ENCODE data around the gene CACNA1E. TPM values are rescaled to one million over a fixed set of nuclear protein-coding genes. Genes with fewer than 3 reads are reported as not detected.

Gene CACNA1E
- total RNA-seq, 1 experiment from 2014 or later = 0.46 TPM

GRCh38 chr1:181593042-181593441, 109.7 kb downstream of the CACNA1E start:
- Histone ChIP-seq H2BK120ac (ENCODE audit: low read depth, low read length, poor library complexity, severe bottlenecking) (no peak overlapping the region), H4K20me1 (ENCODE audit: control insufficient read depth, insufficient read depth, insufficient read length) (no peaks in the 10 kb centered on the region), H2BK15ac (ENCODE audit: low read depth, low read length) (no peak overlapping the region), H3K9me3 (ENCODE audit: control insufficient read depth, low read depth, low read length) (no peaks in the 10 kb centered on the region), H4K8ac (replicated peaks; ENCODE audit: insufficient read length, low read depth, low read length) (no peak overlapping the region), H3K14ac (ENCODE audit: insufficient read depth, low read length) (no peak overlapping the region), H3T11ph (ENCODE audit: low read length) (no peak overlapping the region), H3K79me1 (ENCODE audit: insufficient read depth, low read depth, low read length, poor library complexity, severe bottlenecking) (no peaks in the 10 kb centered on the region), H2AFZ (ENCODE audit: low read length) (no peak overlapping the region), H3K4ac (ENCODE audit: low read depth, low read length) (no peak overlapping the region), H3K4me2 (ENCODE audit: insufficient read depth, insufficient read length, low read length) (no peak overlapping the region), H2BK20ac (ENCODE audit: low read depth, low read length, poor library complexity, severe bottlenecking) (no peak overlapping the region), H2AK5ac (ENCODE audit: insufficient read length, low read length) (no peak overlapping the region), H3K56ac (ENCODE audit: insufficient read length, low read depth, low read length) (no peak overlapping the region), H3K23ac (ENCODE audit: insufficient read length, low read depth, low read length) (no peak overlapping the region), H4K91ac (ENCODE audit: insufficient read length, low read depth, low read length) (no peak overlapping the region), H3K18ac (ENCODE audit: insufficient read length, low read depth, low read length) (no peak overlapping the region), H4K5ac (ENCODE audit: insufficient read length, low read depth, low read length) (no peak overlapping the region), H3K27ac (ENCODE audit: insufficient read length, low read depth, low read length) (no peak overlapping the region), H2BK5ac (ENCODE audit: insufficient read length, low read length) (no peak overlapping the region), H3K23me2 (ENCODE audit: insufficient read length, low read depth, low read length, poor library complexity, severe bottlenecking) (no peaks in the 10 kb centered on the region), H3K27me3 (ENCODE audit: insufficient read depth, low read length) (no peaks in the 10 kb centered on the region), H2BK12ac (ENCODE audit: insufficient read length, low read depth, low read length) (no peak overlapping the region), H3K79me2 (ENCODE audit: insufficient read depth, low read length) (no peaks in the 10 kb centered on the region), H3K4me1 (ENCODE audit: insufficient read depth, low read length) (no peaks in the 10 kb centered on the region), H3K9ac (ENCODE audit: extremely low read depth, insufficient read length, low read length) (no peak overlapping the region)
- H3K27me3 Mint-ChIP-seq (ENCODE audit: low read depth) = peaks cover under 1% of the 10 kb centered on the region; the same call in 1 of the 2 replicates
- H3K4me1 Mint-ChIP-seq = peaks cover 20 to 27% of the 10 kb centered on the region in 2 experiments
- DNase-seq = no peak
- no CpG with 5 or more reads among the region's 4 CpGs for WGBS (ENCODE audit: extremely low coverage, insufficient read length, low lambda C conversion rate)
- no peak overlapping the region for H3K4me3 Mint-ChIP-seq
- no peaks in the 10 kb centered on the region; a peak in 1 of 5 replicates for H3K9me3 Mint-ChIP-seq
- H3K36me3 Mint-ChIP-seq (ENCODE audit: insufficient read depth in 1 of 3, low read depth in 3 of 3) = no peaks in the 10 kb centered on the region
- TF ChIP-seq CTCF (conservative IDR thresholded peaks at IDR 0.05) = no peak
- no peak overlapping the region; a peak in 1 of 7 replicates for H3K27ac Mint-ChIP-seq
